ENCODE measurements around the gene DEF6. TPM values are rescaled to one million over a fixed set of nuclear protein-coding genes. Genes with fewer than 3 reads are reported as not detected.
"Not testable (repeated sequence)": the region's sequence is repeated elsewhere in the genome, so short reads cannot be mapped to it uniquely, and the experiment has no call there.

Gene DEF6
- total RNA-seq, 1 experiment from 2014 or later, result 23.6 TPM

GRCh38 chr6:35309611-35310264 is 12.1 kb downstream of the DEF6 start:
- no peak for DNase-seq (ENCODE audit: low read depth)

GRCh38 chr6:35310265-35310831 is 12.7 kb downstream of the DEF6 start:
- no peak for DNase-seq (ENCODE audit: low read depth)

- DNase-seq (ENCODE audit: low read depth), result no peak
Observed at GRCh38 chr6:35311390-35312075, 13.9 kb downstream of the DEF6 start.

GRCh38 chr6:35312076-35312800 is 14.6 kb downstream of the DEF6 start:
- no peak for DNase-seq (ENCODE audit: low read depth)

GRCh38 chr6:35312807-35313206 is 15.2 kb downstream of the DEF6 start:
- no peak for DNase-seq (ENCODE audit: low read depth)

GRCh38 chr6:35317483-35318195 is 20.0 kb downstream of the DEF6 start:
- no peak for DNase-seq (ENCODE audit: low read depth)

- DNase-seq (ENCODE audit: low read depth), result peak; percentile 95
Observed at GRCh38 chr6:35318196-35319171, 20.9 kb downstream of the DEF6 start.

- no peak for DNase-seq (ENCODE audit: low read depth)
Observed at GRCh38 chr6:35319346-35320030, 21.9 kb downstream of the DEF6 start.

- no peak for DNase-seq (ENCODE audit: low read depth)
Observed at GRCh38 chr6:35320031-35320410, 22.4 kb downstream of the DEF6 start.

GRCh38 chr6:35321091-35321490 is 23.5 kb downstream of the DEF6 start:
- DNase-seq (ENCODE audit: low read depth), result no peak

GRCh38 chr6:35327349-35328027 is 29.9 kb downstream of the DEF6 start:
- DNase-seq (ENCODE audit: low read depth), result peak; percentile 48

GRCh38 chr6:35328108-35328723 is 30.6 kb downstream of the DEF6 start:
- no peak for DNase-seq (ENCODE audit: low read depth)

GRCh38 chr6:35328965-35329364 is 31.3 kb downstream of the DEF6 start:
- DNase-seq (ENCODE audit: low read depth), result not testable (repeated sequence)

GRCh38 chr6:35330541-35331119 is 33.0 kb downstream of the DEF6 start:
- no peak for DNase-seq (ENCODE audit: low read depth)

- DNase-seq (ENCODE audit: low read depth), result peak; percentile 66
Observed at GRCh38 chr6:35332074-35332887, 34.7 kb downstream of the DEF6 start.

GRCh38 chr6:35341557-35341956 is 43.9 kb downstream of the DEF6 start:
- DNase-seq (ENCODE audit: low read depth), result no peak

- DNase-seq (ENCODE audit: low read depth), result peak; percentile 99
Observed at GRCh38 chr6:35342258-35343091, 44.9 kb downstream of the DEF6 start, which contains the start of gene PPARD. PPARD (plus strand) TSS chr6:35342558; CDS start chr6:35411088, 68,530 bp downstream.
